Stimulated activated CD4-positive, alpha-beta T cell treated with anti-CD3 and anti-CD28 coated beads, Interleukin-1b, Interleukin-23, amount 100 ng/mL, for 1 hour (primary cell): ENCODE data around the gene TMEM250.

Experiments used
- DNase-seq, 2 donors: peaks; one replicate each; pipeline ENCODE4 v3.0.0-alpha.2; 2020; ENCODE audit warnings: low read depth in 2 of 2

TMEM250 gene

GRCh38 chr9:136082496-136083361 lies 35.9 kb downstream of the TMEM250 start:
- DNase-seq = no peak

GRCh38 chr9:136081826-136082495 lies 36.7 kb downstream of the TMEM250 start:
- DNase-seq = no peak

- no peak for DNase-seq
These were observed 37.4 kb downstream of the TMEM250 start for GRCh38 chr9:136081113-136081825.

DNA sequence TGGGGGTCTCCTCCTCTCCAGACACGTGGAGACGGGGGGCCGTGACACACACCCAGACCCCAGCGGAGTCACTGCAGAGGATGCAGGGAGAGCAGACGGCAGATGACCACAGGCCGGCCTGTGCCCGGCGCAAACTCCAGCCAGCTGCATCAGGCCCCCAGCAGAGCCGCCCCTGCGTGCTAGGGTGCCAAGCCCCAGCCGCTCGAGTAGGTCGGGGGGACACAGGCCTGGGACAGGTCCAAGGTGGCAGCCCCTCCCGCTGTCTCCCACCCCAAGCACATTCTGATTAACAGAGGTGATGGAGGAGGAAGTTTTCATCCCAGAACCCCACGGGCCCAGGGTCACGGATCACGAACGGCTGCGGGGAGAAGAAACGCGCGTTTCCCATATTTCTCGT lies 38.0 kb downstream of the TMEM250 start:
- DNase-seq = no peak

DNA sequence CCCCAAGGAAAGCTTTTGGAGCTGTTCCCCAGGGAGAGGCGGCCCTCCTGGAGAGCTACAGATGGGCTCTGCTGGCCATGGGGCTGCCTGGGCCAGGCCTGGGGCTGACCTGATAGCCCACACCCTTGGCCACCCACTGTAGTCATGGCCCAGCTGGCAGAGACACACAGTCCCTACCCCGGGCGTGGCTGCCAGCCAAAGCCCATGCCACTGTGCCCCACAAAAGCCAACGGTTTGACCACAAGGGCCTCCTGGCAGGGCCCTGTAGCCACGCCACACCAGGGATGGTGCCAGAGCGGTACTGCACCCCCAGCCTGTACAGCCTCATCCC lies 38.8 kb downstream of the TMEM250 start:
- no peak for DNase-seq

DNA sequence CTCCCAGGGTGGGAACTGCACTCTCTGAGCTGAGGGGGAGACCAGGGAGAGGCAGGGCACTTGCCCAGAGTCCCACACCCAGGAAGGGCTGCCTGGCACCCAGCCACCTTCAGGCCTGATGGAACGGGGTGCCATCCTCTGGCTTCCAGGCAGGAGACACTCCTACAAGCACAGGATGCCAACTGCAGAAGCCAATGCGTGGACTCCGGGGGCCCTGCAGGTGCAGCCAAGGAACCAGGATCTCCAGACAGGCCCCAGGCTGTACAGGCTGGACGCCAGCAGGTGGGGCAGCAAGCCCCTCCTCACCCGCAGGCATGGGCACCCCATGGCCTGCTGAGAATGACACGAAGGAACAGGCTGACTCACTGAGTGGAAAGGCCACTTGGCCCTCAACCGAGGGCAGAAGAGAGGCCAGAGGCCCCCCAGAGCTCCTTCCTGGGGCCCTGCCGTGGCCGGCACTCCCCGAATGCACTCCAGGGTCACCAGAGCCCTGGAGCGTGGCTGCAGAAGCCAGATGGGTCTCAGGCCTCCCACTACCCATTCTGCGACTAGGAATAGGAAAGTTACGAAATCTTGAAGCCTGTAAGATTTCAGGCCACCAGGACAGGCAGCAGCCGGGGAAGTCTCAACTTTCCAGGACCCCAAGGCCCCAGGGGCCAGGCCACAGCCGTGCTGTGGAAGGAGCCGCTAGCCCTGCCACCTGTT lies 39.3 kb downstream of the TMEM250 start:
- no peak for DNase-seq

DNA sequence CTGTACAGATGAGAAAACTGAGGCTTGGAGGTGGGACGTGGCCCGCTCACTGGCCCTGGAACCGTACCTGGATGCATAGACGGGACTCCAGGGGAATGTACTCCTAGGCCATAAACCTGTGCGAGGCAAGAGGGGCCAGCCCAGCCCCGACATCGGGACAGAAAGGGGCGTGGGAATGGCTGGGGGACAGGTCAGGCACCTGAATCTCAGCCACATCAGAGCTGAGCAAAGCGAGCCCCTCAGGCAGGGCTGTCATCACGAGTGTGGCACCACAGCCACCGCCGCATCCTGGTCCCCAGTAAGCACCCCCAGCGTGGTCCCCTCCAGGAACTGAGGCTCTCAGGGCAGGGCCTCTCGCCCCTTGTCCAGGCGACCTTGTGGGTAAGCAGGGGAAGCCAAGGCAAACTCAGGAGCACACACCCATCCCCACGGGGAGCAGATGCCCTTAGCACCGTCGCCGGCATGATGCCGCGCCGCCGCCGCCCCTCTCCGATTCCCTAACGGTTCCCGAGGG lies 40.1 kb downstream of the TMEM250 start:
- no peak for DNase-seq

DNA sequence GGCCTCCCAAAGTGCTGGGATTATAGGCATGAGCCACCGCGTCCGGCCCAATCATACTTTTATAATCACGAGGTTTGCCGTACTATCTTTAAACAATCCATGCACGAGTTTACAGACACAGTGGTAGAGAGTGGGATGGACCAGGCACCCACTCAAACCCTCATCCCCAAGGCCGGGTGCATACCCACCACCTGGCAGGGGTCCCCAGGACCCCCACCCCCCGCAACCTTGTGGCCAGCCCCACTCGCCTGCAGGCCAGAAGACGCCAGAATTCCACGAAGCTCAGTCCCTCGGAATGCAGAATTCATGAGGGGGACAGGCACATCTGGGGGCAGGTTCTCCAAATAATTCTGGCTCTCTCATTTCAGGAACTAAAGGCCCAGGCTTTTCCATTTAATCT lies 40.7 kb downstream of the TMEM250 start:
- DNase-seq = no peak

- DNase-seq = no peak
These were observed 41.2 kb downstream of the TMEM250 start for GRCh38 chr9:136077491-136077890.

- no peak for DNase-seq
These were observed 42.6 kb downstream of the TMEM250 start for GRCh38 chr9:136075881-136076678.

DNA sequence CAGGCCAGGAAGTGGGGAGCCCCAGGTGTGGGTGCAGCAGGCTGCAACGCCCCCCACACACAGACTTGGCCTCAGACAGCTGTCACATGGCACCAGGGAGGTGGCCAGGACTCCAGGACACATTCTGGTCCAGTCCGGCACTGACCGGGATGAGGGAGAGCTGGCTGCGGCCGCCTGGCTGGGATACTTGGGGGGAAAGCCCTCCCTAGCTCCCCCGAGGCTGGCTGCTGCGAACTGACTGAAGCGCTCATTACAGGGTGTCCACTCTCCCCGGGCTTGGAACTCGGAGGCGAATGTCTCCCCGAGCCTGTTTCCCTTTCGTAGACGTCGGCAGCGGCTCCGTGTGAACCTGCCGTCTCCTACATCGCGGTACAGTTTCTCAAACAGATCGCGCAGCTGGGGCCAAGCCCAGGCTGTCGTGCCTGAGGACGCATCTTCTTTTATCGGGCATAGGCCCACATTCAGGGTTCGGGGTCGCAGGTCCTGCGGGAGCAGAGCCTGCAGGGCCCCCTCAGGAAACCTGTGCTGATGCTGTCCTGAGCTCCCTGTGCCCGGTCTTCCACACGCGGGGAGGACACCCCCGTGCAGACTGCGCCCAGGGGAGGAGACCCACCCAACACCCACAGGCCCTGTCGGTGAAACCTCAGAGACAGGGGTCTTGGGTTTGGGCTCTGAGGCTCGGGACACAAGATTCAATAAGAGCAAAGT lies 43.4 kb downstream of the TMEM250 start:
- DNase-seq = no peak

- no peak for DNase-seq
These were observed 44.0 kb downstream of the TMEM250 start for GRCh38 chr9:136074706-136075105.
